ENCODE results near the gene ADD1.

Gene ADD1, protein sequence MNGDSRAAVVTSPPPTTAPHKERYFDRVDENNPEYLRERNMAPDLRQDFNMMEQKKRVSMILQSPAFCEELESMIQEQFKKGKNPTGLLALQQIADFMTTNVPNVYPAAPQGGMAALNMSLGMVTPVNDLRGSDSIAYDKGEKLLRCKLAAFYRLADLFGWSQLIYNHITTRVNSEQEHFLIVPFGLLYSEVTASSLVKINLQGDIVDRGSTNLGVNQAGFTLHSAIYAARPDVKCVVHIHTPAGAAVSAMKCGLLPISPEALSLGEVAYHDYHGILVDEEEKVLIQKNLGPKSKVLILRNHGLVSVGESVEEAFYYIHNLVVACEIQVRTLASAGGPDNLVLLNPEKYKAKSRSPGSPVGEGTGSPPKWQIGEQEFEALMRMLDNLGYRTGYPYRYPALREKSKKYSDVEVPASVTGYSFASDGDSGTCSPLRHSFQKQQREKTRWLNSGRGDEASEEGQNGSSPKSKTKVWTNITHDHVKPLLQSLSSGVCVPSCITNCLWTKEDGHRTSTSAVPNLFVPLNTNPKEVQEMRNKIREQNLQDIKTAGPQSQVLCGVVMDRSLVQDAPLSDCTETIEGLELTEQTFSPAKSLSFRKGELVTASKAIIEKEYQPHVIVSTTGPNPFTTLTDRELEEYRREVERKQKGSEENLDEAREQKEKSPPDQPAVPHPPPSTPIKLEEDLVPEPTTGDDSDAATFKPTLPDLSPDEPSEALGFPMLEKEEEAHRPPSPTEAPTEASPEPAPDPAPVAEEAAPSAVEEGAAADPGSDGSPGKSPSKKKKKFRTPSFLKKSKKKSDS

DNA sequence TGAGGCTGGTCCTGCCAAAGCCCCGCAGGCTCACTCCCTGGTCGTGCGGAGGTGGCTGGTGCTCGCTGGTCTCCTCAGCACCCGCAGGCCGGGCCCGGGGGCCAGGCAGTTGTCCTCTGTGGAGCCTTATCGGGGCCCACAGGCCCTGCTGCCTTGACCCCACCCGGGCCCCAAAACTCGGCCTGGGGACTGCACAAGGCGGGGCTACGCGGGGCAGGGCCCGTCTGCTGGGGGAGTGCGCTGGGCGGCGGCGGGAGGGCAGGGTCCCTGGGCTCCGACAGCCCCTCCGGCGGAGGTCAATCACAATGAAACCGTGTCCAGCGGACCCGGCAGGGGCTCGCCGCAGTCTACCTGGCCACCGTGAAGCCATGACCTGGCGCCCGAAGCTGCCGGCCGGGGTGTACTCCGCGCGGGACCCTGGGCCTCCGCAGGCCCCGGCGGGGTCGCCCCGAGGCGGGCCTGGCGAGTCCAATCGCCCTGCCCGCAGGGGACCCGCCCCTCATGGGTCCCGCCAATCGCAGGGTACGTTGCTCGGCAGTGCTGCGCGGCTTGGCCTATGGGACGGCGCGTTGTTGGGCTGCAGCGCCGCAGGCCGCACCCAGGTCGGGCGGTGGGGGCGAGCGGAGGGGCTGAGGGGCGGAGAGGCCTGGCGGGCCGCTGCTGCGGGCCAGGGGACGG lies at the start of gene ADD1:
ADD1 (plus strand) TSS at position 582 of the 678 bp plus-strand sequence. CDS start 32,072 bp downstream, outside the sequence.
- peak; percentile 93 for DNase-seq

DNA sequence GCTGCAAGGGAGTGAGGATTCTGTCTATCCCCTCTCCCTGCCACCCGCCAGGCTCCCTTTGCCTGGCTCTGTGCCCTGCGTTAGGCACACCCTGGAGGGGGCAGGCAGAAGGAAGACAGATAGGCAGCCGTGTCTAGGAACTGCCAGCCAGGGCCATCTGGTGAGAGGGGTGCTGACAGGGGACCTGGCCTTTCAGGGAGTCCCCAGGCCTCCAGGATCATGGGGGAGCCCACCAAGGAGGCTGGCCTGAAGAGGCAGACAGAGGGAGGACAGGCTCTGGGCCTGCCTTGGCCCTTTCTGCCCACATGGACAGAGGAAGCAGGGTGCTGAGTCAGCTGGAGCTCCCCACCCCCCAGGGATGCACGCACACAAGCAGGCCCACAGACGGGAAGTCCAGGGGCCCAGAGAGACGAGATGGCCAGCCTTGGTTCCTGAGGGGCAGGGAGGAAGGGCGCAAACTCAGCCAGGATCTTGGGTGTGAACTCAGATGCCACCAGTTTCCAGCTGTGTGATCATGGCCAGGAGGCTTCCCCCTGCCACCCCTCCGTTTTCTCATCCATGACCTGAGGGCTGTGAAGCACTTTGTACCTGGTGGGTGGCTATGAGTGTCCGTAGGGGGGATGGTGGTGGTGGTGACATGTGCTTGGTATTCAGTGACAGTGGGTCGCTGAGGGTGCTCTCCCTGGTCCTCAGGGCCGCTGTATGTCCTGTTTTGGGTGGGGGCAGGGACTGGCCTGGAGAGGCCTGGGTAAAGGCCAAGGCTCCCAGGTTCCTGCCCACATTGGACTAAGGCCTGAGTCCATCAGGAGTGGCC lies 49.0 kb upstream of the ADD1 start:
- DNase-seq: peak; percentile 68

DNA sequence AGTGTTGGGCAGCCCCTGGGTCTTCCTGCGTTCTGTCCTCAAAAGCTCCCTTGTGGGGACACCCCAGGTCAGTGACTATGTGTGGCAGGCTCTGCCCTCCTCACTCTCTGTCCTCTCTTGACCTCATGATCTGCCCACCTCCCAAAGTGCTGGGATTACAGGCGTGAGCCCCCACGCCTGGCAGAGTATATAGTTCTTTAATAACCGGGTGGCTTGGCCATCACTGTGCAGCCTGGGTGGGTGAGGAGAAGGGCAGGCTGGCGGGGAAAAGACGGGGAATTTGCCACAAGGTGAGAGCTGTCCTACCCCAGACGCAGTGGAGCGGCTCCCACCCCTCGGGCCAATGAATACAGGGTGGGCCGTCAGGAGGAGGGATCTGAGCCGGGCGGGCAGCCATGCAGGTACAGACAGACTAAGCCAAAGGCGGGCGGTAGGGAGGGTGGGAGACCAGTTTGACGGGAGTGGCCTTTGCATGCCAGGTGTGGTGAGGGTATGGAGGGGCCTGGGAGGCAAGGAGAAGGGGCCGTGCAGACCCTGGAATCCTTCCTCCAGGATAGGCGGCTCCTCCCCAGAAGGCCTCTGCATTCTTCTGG lies 48.2 kb upstream of the ADD1 start:
- DNase-seq: no peak

DNA sequence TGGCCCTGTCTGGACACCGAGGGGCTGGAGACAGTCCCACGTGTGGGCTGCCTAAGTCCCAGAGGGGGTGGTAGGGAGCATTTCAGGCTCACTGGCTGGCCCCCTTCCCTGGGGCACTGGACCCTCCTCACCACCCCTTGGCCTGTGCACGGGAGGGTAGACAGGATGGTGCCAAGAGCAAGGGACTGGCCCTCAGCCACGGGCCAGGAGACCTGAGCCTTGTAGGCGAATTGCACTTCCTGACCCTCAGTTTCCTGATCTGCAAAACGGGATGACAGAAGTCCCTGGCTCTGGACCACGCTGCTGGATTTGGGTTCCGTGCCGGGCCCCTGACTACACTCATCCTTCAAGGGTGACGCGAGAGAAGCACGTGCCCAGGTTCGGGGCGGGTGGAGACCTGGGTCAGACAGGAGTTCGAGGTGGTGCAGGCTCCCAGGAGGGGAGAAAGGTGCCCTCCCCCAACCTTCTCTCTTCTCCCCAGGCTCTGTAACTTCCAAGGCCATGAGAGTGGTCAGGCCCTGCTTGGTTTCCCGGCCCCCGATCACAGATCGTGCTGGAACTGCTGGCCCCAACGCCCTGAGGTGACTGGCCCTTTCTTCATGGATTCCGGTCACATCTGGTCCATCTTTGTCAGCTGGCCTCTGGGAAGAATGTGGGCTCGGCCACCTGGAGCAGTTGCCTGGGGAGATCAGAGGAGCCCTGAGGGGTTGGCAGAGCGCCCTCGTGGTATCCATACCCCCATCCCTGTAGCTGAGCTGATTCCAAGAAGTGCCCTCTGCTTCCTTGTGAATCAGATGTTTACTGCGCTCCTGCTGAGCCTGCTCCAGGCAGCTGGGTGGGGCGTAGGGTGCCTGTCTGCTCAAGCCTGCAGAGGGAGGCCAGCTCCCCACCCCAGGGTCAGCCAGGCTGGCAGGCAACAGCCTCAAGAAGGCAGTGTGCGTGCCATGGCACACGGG lies 47.5 kb upstream of the ADD1 start:
- no peak for DNase-seq

DNA sequence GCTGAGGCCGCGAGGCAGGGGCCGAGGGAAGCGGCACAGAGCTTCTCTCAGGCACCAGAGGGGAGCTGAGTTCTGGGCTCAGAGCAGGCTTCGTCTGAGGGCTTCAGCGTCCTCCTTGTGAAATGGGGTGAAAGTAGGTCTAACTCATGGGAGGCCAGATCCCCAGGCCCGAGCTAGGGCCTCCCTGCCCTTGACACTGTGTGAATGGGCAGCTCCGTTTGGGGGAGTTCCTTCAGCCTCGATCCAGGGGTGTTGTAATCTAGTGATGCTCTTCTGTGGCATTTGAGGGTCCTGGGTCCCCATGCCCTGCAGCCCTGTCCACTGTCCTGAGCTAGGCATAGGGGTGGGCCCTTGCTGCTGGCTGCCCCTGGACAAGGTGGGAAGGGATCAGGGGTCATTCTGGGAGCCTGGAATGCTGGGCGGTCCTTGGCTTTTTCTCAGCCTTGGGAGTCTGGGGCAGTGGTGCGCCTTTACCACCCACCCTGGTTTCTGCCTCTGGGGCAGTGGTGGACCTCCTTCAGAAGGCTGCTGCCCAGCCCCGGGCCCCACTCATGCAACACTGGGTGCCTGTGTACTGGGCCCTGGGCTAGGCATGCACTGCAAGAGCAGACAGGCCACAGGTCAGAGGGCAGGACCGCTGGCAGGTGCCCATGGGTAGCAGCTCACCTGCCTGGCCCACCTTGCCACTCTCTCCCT lies 46.6 kb upstream of the ADD1 start:
- no peak for DNase-seq

DNA sequence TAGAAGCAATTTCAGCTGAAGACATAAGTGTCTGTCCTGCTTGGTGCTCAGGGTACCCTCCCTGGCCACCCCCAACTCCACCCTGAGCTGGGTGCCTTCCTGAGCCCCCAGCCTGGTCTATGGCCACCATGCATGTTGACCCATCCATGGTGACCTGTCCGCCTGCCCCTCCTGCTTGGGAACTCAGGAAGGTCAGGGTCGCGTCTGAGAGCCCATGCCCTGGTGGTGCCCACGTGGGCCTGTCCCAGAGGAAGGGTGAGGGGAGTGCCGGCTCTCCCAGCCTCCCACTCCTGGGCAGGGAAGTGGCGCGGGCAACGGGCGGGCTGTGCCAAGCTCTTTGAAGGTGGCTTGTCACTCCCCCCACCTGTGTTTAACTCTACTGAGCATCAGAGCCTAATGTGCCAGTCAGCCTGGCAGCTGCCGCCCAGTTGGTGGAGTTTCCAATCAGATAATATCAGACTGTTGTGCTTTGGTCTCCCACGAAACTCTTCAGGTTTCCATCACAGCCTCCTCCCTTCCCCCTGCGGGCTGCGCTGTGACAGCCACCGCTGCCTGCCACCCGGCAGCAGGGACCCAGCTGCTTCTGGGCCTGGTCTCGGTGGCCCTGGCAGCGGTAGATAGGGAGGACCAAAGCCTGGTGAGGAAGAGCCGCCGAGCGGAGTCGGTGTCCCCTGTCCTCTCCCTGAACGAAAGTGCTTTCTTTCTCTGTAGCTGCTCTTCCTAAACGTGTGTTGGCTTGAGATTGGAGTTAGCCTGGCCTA lies 45.9 kb upstream of the ADD1 start:
- peak; percentile 53 for DNase-seq

DNA sequence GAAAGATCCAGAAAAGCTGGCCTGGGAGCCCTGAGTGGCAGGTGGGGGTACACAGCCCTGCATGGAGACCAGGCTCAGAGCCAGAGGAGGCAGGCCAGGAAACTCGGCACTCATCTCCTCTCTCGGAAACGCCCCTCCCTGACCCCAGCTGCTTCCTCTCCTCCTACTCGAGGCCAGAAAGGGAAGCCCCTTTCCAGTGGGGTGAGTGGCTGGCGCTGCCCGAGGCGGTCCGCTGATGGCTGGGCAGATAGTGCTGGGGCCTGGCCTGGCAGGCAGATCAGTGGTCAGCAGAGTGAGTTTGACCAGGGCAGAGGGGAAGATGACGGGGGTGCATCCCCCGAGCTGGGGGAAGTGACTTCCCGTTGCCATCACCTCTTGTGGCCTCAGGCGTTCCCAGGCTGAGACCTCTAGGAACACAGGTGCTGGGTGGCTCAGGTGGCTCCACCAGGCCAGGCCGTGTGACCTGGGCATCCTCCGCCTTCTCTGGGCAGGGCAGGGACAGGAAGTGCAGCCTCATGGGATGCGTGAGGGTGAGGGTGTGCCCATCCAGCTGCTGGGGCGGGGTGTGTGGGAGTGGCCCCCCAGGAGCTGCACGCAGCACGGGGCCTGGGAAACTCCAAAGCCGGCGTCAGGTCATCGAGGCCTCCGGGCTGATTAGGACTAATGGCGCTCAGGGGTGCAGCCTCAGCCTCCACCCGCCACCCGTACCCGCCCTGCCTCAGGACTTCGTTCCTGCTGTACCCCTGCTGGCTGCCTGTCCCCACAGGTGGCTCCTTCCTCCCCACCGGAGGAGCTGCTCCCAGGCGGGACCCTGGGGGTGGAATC lies 45.0 kb upstream of the ADD1 start:
- peak; percentile 80 for DNase-seq

DNA sequence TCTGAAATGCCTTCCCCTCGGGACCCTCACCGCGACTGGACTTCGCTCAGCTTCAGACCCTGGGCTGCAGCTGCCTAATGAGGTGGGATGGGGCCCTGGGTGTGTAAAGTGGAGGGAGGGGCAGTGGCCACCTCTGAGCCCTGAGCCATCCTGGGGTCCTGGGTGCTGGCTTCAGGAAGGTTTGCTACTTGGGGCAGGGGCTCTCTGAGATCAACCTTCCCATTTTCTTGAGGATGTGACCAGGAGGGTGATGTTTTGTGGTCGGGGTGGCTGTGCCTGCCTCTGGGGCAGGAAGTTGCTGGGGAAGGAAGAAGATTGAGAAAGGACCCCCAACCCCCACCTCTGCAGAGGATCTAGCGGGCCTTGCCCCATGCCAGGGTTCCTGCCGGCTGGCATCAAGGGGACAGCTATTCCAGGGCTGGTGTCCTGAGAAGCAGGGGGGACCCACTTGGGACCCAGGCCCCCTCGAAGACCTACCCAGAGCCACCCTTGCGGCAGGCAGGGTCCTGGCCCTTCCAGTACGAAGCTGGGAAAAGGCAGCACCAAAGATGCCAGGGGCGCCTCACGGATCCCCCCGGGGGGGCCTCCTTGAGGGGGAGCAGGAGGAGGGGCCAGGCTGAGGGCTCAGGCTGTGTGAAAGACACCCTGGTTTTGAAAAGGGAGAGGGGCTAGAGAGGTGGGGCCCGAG lies 44.3 kb upstream of the ADD1 start:
- DNase-seq: peak; percentile 49

DNA sequence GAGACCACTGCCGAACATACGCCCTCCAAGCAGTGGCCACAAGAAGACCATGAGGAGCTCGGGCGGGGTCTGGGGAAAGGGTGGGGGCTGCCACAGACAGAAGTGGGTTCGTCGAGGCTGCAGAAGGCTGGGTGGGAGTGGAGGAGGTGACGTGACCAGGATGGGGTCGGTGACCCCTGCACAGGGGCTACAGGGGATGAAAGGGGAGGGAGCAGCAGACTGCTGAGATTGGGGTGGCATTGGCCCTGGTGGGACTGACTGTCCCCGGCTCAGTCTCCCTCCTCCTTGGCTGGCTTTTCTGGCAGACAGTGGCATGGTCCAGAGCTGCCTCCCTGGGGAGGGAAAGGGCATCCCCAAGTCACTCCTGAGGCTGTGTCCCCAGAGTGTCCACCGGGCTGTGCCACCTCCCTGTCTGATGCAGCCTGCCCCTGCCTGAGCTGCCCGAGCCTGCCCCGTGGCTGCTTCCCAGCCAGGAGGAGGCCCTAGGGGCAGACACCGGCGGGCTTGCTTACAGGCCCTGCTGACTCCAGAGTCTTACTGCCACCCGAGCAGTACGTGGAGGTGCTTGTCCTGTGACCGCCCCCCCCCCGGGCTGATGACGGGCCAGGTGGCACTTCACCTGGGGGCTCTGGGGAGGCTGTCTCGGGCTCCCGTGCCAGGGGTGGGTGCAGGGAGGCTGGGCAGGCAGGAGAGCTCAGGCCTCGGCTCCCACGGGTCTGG lies 43.5 kb upstream of the ADD1 start:
- peak; percentile 20 for DNase-seq

DNA sequence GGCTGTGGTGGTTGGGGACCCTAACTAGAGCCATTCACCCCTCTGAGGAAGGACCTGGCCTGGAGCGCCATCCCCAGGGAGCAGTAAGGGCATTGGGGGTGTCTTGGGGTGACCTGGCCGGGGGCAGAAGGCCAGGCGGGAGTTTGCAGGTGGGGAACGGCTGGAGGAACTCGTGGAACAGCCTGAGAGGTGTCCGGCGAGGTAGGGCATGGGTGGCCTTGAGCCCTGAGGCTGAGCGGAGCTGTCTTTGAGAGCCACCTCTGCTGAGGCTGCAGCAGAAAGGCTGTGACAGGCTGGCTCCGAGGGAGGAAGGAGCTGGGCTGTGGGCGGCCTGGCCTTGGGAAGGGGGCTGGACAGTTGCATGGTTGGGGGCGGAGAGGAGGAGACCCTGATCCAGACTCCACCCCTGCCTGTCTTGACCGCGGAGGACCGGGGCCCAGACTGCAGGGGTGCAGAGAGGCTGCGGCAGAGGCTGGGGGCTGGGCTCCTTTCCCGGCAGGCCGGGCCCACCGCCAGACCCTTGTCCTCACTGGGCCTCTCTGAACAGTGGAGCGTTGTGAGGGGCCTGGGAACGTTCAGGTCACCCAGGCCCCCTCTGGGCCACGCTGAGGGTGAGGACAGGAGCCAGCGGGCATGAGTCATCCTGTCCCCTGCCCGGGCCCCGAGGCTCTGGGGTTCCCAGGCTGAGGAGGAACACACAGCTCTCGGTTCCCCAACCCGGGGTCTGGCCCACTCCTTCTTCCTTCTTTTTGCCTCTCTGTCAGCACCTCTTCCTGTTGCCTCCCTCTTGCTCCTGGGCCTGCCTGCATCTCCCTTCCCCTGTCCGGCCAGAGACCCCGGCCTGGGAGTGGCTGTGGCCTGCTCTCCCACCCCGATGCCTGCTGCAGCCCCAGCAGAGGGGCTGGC lies 42.7 kb upstream of the ADD1 start:
- DNase-seq: peak; percentile 83

DNA sequence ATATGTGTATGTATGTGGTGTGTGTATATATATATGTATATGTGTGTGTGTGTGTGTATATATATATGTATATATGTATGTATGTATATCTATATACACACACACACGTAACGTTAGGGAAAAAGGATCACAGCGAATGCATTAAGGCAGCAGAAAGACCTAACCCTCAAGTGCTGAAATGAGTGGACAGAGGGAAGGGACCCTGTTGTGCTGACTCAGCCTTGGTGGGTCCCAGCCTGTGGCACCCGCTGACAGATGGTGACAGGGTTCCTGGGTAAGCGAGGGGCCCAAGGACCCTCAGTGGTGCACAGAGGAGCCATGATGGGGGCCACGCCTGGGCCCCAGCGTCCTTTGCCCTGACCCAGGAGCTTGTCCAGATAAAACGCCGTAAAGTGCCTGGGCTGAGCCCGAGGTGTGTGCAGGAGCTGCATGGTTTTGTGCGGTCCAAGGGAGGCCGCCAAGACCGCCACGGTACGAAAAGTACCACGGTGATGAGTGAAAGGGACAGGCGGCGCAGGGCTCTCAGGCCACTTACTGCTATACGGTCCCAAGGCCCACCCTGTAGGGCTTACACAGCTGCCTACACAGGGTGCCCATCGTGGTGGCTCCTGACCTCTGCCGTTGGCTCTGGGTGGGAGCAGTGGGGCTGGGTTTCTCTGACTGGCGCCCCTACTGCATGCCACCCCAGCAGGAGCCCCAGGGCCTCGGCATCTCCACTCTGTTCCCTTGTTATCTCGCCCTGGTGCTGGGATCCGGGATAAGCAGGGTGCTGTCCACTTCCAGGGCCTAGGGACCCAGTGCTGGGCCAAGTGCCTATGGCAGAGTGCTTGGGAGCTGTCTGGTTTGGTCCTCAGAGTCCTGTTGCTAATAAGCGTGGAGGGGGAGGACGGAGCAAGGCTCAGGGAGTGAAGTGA lies 40.8 kb upstream of the ADD1 start:
- peak; percentile 12 for DNase-seq

DNA sequence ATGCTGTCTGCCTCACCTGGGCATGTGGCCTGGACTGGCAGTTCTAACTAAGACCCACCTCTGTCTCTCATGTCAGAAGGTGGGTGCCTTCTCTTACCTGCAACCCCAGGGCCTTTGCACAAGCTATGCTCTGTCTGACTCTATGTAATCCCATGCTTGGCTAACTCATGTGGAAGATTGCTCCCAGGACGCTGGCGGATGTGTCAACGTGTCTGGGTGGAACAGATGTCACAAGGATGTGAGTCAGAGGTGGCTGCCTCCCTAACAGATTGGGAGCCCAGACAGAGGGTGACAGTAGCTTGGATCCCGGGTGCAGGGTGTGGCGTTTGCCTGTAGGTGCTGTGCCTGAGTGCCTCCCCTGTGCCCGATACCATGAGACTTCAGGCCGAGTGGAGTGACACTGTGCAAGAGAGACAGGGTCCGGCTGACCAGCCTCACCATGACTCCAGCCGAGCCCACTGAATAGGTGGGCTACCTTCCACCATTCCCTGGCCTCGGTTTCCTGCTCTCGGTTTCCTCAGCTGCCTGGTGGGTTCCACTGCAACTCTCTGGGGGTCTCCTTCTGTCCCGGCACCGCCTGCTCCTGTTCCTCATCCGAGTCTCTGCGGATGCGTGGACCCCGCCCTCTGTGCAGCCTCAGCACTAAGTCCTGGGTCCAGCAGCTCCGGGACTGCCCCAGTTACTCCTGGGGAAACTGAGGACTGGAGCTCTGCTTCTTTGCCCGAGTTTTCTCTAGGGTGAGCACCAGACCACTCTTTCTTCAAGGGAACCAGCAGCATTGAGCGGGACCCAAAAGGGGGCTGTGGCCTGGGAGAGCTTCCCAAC lies 39.8 kb upstream of the ADD1 start:
- DNase-seq: peak; percentile 77

DNA sequence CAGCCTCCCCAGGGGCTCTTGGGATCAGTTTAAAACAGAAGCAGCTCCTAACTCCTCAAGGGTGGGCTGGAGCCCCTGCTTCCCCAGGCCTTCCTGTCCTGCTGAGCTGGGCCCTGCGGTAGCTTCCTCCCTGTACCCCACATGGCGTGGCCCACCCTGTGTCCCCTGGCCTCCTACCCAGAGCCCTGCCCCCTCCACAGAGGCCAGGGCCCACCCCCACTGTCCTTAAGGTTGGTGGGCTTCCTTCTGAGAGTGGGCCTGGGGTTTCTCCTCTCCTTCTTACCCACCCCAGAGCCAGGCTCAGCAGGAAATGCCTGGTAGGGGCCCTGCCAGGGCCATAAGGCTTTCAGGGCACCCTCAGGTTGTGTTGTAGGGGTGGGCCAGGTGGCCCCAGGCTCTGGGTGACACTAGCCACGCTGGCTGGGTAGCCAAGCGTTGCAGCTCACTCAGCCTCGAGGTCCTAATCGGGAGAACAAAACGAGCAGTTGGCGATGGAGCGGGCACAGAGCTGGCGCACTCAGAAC lies 39.1 kb upstream of the ADD1 start:
- DNase-seq: no peak

DNA sequence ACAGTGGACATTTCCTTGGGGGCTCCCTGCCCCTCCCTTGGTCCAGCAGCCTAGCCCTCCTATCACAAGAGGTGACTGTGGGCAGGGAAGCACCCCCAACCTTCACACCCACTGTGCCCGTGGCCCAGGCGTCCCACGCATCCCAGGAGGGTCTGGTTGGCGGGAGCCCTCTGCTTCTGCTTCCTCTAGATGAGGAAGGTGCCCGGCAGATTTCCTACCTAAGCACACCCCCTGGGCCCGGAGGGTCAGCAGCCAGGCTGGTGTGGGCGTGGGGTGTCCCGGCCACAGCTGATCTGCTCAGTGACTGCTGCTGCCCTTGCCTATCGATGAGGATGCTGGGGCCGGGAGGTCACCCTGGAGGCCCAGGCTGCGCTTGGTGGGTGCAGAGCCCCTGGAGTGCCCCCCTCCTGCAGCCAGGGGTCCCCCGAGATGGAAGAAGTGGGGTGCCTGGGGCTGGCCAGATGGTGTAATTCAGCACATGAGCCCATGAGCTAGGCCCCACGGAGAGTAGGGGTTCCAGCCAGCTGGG lies 38.6 kb upstream of the ADD1 start:
- peak; percentile 14 for DNase-seq
